H1 (cell line): Measurements from ENCODE around the gene STEAP3. TPM values are rescaled to one million over a fixed set of nuclear protein-coding genes. Genes with fewer than 3 reads are reported as not detected.

ENCODE experiments used
- CTCF ChIA-PET: fragments of 300-600 bp; sonication (Branson Sonifier 250); formaldehyde crosslinking; loops from one replicate; lab custom pipeline; 2021; ENCODE audit not compliant: partially characterized antibody; lab: Charles Lee
- POLR2A ChIA-PET: fragments of 300-600 bp; sonication (Branson Sonifier 250); formaldehyde crosslinking; loops from one replicate; lab custom pipeline; 2021; ENCODE audit warnings: inconsistent platforms; ENCODE audit not compliant: partially characterized antibody; lab: Charles Lee
- DNase-seq, 2 experiments: peaks; one replicate each; pipeline versions ENCODE4 v3.0.0 to v3.0.0-alpha.2; 2010 to 2022; ENCODE audit warnings: low spot score in 2 of 2, low read depth in 1 of 2, mixed read lengths in 1 of 2
- FAIRE-seq: peaks from 2 replicates; lab custom pipeline; 2011; peaks lifted over from hg19 to GRCh38; lab: Jason Lieb, UNC
- H2AFZ ChIP-seq: 2 replicates; pipeline ENCODE4 v1.8.1; 2012; ENCODE audit warnings: low read length, inconsistent platforms
- H2AK5ac ChIP-seq: 2 replicates; pipeline ENCODE4 v1.6.1; 2013; ENCODE audit warnings: low read depth, low read length
- H2BK120ac ChIP-seq: replicated peaks from 2 replicates; pipeline ENCODE3; 2013; ENCODE audit warnings: low read depth, low read length, inconsistent platforms
- H2BK12ac ChIP-seq: 2 replicates; pipeline ENCODE4 v1.6.1; 2013; ENCODE audit warnings: low read depth, low read length
- H2BK15ac ChIP-seq: 2 replicates; pipeline ENCODE4 v1.6.1; 2013; ENCODE audit warnings: low read length
- H2BK20ac ChIP-seq: 2 replicates; pipeline ENCODE4 v1.6.1; 2013; ENCODE audit warnings: low read length
- H2BK5ac ChIP-seq: 2 replicates; pipeline ENCODE4 v1.6.1; 2013; ENCODE audit warnings: low read depth, low read length
- H3K14ac ChIP-seq: 2 replicates; pipeline ENCODE4 v1.6.1; 2013; ENCODE audit warnings: inconsistent platforms; ENCODE audit not compliant: insufficient read length
- H3K18ac ChIP-seq: 2 replicates; pipeline ENCODE4 v1.6.1; 2013; ENCODE audit warnings: low read length; ENCODE audit errors: extremely low read depth
- H3K23ac ChIP-seq: 2 replicates; pipeline ENCODE4 v1.6.1; 2013; ENCODE audit warnings: inconsistent platforms; ENCODE audit not compliant: insufficient read length
- H3K23me2 ChIP-seq: 2 replicates; pipeline ENCODE4 v1.6.1; 2013; ENCODE audit warnings: low read depth, low read length
- H3K27ac ChIP-seq: 2 replicates; pipeline ENCODE4 v1.6.1; 2011; ENCODE audit warnings: low read depth, low read length, inconsistent platforms
- H3K27me3 ChIP-seq, 4 experiments: replicated peaks in 1 of 4; 1 replicate in 1 of 4; 2 replicates in 3 of 4; pipeline versions ENCODE4 v1.6.1 to v1.8.1; 2011 to 2013; ENCODE audit warnings: low read length in 3 of 4, mild to moderate bottlenecking in 3 of 4, inconsistent platforms in 2 of 4, mixed read lengths in 2 of 4, moderate library complexity in 1 of 4; ENCODE audit not compliant: control insufficient read depth in 3 of 4, insufficient read depth in 3 of 4; ENCODE audit errors: extremely low read depth in 1 of 4
- H3K36me3 ChIP-seq, 4 experiments: 2 replicates each; pipeline versions ENCODE4 v1.6.1 to v1.8.1; 2011 to 2013; ENCODE audit warnings: mild to moderate bottlenecking in 4 of 4, low read length in 3 of 4, moderate library complexity in 2 of 4, control low read depth in 1 of 4, inconsistent platforms in 1 of 4; ENCODE audit not compliant: insufficient read depth in 4 of 4, control insufficient read depth in 2 of 4
- H3K4ac ChIP-seq: replicated peaks from 2 replicates; pipeline ENCODE3; 2013; ENCODE audit warnings: low read length, low read depth, mixed read lengths, inconsistent platforms; ENCODE audit not compliant: insufficient read length
- H3K4me1 ChIP-seq, 4 experiments: replicated peaks in 1 of 4; 1 replicate in 1 of 4; 2 replicates in 3 of 4; pipeline versions ENCODE4 v1.6.1 to v1.8.1; 2011 to 2013; ENCODE audit warnings: low read length in 3 of 4, inconsistent platforms in 2 of 4, mixed read lengths in 1 of 4; ENCODE audit not compliant: insufficient read depth in 4 of 4, control insufficient read depth in 3 of 4
- H3K4me2 ChIP-seq, 2 experiments: 2 replicates each; pipeline versions ENCODE4 v1.6.1 to v1.8.1; 2011 to 2013; ENCODE audit warnings: low read depth in 2 of 2, low read length in 2 of 2, control low read depth in 1 of 2, inconsistent platforms in 1 of 2, mild to moderate bottlenecking in 1 of 2; ENCODE audit not compliant: insufficient read depth in 1 of 2
- H3K4me3 ChIP-seq, 4 experiments: fragments of 200-600, 300-600 bp in 1 of 4; sonication (generic), shearing (Covaris generic), sonication (Bioruptor Twin) in 1 of 4; 2 replicates each; pipeline versions ENCODE4 v1.5.1 to v1.8.1; 2011 to 2016; ENCODE audit warnings: low read length in 4 of 4, low read depth in 3 of 4, control low read depth in 2 of 4, inconsistent platforms in 2 of 4, mild to moderate bottlenecking in 2 of 4, mixed read lengths in 1 of 4, moderate library complexity in 1 of 4; ENCODE audit not compliant: insufficient read depth in 2 of 4; ENCODE audit errors: extremely low read depth in 1 of 4
- H3K56ac ChIP-seq: replicated peaks from 2 replicates; pipeline ENCODE3; 2013; ENCODE audit warnings: low read depth, mild to moderate bottlenecking, mixed read lengths, low read length, inconsistent platforms; ENCODE audit not compliant: insufficient read length
- H3K79me1 ChIP-seq: 2 replicates; pipeline ENCODE4 v1.6.1; 2013; ENCODE audit warnings: low read depth, low read length, control low read depth
- H3K79me2 ChIP-seq, 2 experiments: 2 replicates each; pipeline versions ENCODE4 v1.6.1 to v1.8.1; 2012 to 2013; ENCODE audit warnings: low read length in 2 of 2, mild to moderate bottlenecking in 2 of 2, inconsistent platforms in 1 of 2; ENCODE audit not compliant: insufficient read depth in 2 of 2, control insufficient read depth in 1 of 2
- H3K9ac ChIP-seq, 4 experiments: replicated peaks in 1 of 4; 1 replicate in 1 of 4; 2 replicates in 3 of 4; pipeline versions ENCODE4 v1.6.1 to v1.8.1; 2011 to 2013; ENCODE audit warnings: low read depth in 3 of 4, low read length in 3 of 4, control low read depth in 2 of 4, mild to moderate bottlenecking in 2 of 4, moderate library complexity in 2 of 4, inconsistent platforms in 1 of 4; ENCODE audit errors: extremely low read depth in 1 of 4
- H3K9me3 ChIP-seq, 2 experiments: 2 replicates each; pipeline versions ENCODE4 v1.6.1 to v1.8.1; 2012 to 2013; ENCODE audit warnings: mild to moderate bottlenecking in 2 of 2, moderate library complexity in 2 of 2, control low read depth in 1 of 2, inconsistent platforms in 1 of 2, low read depth in 1 of 2, low read length in 1 of 2, mixed read lengths in 1 of 2; ENCODE audit not compliant: insufficient read depth in 2 of 2
- H4K20me1 ChIP-seq, 2 experiments: replicated peaks in 1 of 2; 2 replicates each; pipeline versions ENCODE3 to v1.8.1; 2011 to 2013; ENCODE audit warnings: inconsistent platforms in 2 of 2, low read length in 2 of 2, mild to moderate bottlenecking in 1 of 2; ENCODE audit not compliant: insufficient read depth in 2 of 2, control insufficient read depth in 1 of 2
- H4K5ac ChIP-seq: 2 replicates; pipeline ENCODE4 v1.6.1; 2013; ENCODE audit warnings: low read length, low read depth, mixed read lengths, inconsistent platforms; ENCODE audit not compliant: insufficient read length
- H4K8ac ChIP-seq: 2 replicates; pipeline ENCODE4 v1.8.0; 2013; ENCODE audit warnings: mild to moderate bottlenecking, moderate library complexity, low read length, inconsistent platforms; ENCODE audit not compliant: insufficient read depth; ENCODE audit errors: extremely low read depth
- H4K91ac ChIP-seq: replicated peaks from 2 replicates; pipeline ENCODE3; 2013; ENCODE audit warnings: low read length, mixed read lengths, inconsistent platforms; ENCODE audit not compliant: insufficient read length
- ASH2L ChIP-seq: fragments of 200-600, 300-600 bp; sonication (generic); IDR thresholded peaks from one replicate; pipeline ENCODE4 v1.7.1; 2017; ENCODE audit warnings: low read length
- ATF3 ChIP-seq: IDR thresholded peaks from 2 replicates; pipeline ENCODE4 v1.6.1; 2011; ENCODE audit warnings: low read depth, mild to moderate bottlenecking, low read length; ENCODE audit not compliant: insufficient read depth
- BCL11A ChIP-seq, 2 experiments: IDR thresholded peaks; one replicate each; pipeline ENCODE4 v1.6.1; 2011; ENCODE audit warnings: low read depth in 2 of 2, low read length in 2 of 2, mild to moderate bottlenecking in 2 of 2
- CREB1 ChIP-seq: IDR thresholded peaks from 2 replicates; pipeline ENCODE4 v1.6.1; 2012; ENCODE audit warnings: inconsistent platforms
- GABPA ChIP-seq: IDR thresholded peaks from 2 replicates; pipeline ENCODE4 v1.6.1; 2011; ENCODE audit warnings: mild to moderate bottlenecking, low read length, moderate library complexity, borderline replicate concordance; ENCODE audit not compliant: insufficient read depth
- JUN ChIP-seq: IDR thresholded peaks from 2 replicates; pipeline ENCODE4 v1.6.1; 2011; ENCODE audit warnings: low read depth, mild to moderate bottlenecking, improper control_type of control experiment, low read length
- MAFK ChIP-seq: IDR thresholded peaks from 2 replicates; pipeline ENCODE4 v1.6.1; 2012; ENCODE audit warnings: low read depth, mild to moderate bottlenecking, improper control_type of control experiment, low read length
- NANOG ChIP-seq: IDR thresholded peaks from 2 replicates; pipeline ENCODE4 v1.6.1; 2011; ENCODE audit warnings: low read length, low read depth, mild to moderate bottlenecking, inconsistent platforms; ENCODE audit not compliant: insufficient read depth, poor library complexity, severe bottlenecking
- SUZ12 ChIP-seq: fragments of 200-600 bp; sonication (generic); IDR thresholded peaks from 2 replicates; pipeline ENCODE4 v1.6.1; 2012; ENCODE audit warnings: mild to moderate bottlenecking, inconsistent platforms, low read length, moderate library complexity, mixed read lengths
- WGBS, 2 experiments: shearing (Covaris generic) in 1 of 2; methylation state at CpG; one replicate each; pipeline versions ENCODE4 v1.1.6 to v1.1.7; 2013 to 2015; ENCODE audit warnings: low lambda C conversion rate in 2 of 2, mixed read lengths in 2 of 2, inconsistent platforms in 1 of 2, low coverage in 1 of 2, missing lambda C conversion rate in 1 of 2; ENCODE audit not compliant: insufficient replicate concordance in 2 of 2, insufficient coverage in 1 of 2, insufficient read length in 1 of 2; ENCODE audit errors: extremely low coverage in 1 of 2, missing lambda C conversion rate in 1 of 2; 5-methylcytosine and 5-hydroxymethylcytosine counted together
- polyA plus RNA-seq, 7 experiments: library from polyadenylated mRNA; depleted of rRNA in 3 of 7; stranded (reverse) in 5 of 7; unstranded in 2 of 7; fragments of >200 nt in 5 of 7; fragments of 200-250 nt in 2 of 7; gene quantifications; 1 replicate in 5 of 7; 2 replicates in 1 of 7; 4 replicates in 1 of 7; pipeline versions ENCODE4 v1.2.1 to v1.2.3, GENCODE V29; 2011 to 2013; ENCODE audit warnings: missing spikeins in 2 of 7, mixed read lengths in 2 of 7
- total RNA-seq: library from RNA; stranded (reverse); fragmentation: NEBNext Ultra II Directional; extraction: Animal tissue kit (Norgen Biotek cat#: 25700); gene quantifications from 2 replicates; pipeline ENCODE4 v1.2.1, GENCODE V29; 2021

STEAP3 gene
- total and polyA plus RNA-seq, 2 of the 8 experiments (the other 6 are each of a cell fraction or from before 2014, with no cell fraction given) = 21.7 to 27.9 TPM

- no peak overlapping the region for H4K91ac ChIP-seq
- no peaks in the 10 kb centered on the region for H3K27me3 ChIP-seq
- H3K23me2 ChIP-seq = no peaks in the 10 kb centered on the region
- H4K8ac ChIP-seq = no peak overlapping the region
- H2BK15ac ChIP-seq = no peak overlapping the region
- no peak overlapping the region for H2BK20ac ChIP-seq
- H2BK120ac ChIP-seq = no peak overlapping the region
- 79% methylated on average over 6 of the region's 6 CpGs; no CpG with 5 or more reads in 1 of the 2 experiments for WGBS, 2 experiments
- no peak overlapping the region for H3K23ac ChIP-seq
- H3K9ac ChIP-seq = no peak overlapping the region
- no peak overlapping the region for H3K4me2 ChIP-seq
- no peak overlapping the region for H2BK5ac ChIP-seq
- no peak overlapping the region for H2BK12ac ChIP-seq
- H2AK5ac ChIP-seq = no peak overlapping the region
- no peak overlapping the region for H3K56ac ChIP-seq
- no peak overlapping the region for H3K4ac ChIP-seq
- H3K18ac ChIP-seq = no peak overlapping the region
- FAIRE-seq = no peak
- no peak overlapping the region for H3K14ac ChIP-seq
- H4K5ac ChIP-seq = no peak overlapping the region
- CTCF ChIA-PET = interaction anchor here (0.8 to 5.3 kb wide), 22 partner anchors 11 to 293 kb away, joined by 3 to 59 read pairs (median 8); partner anchors contain the start of genes C1QL2 and MARCO
- no peaks in the 10 kb centered on the region; a peak in 1 of 7 replicates for H3K4me1 ChIP-seq
- TF ChIP-seq JUN (no peak), ATF3 (no peak), ASH2L (no peak), CREB1 (no peak), BCL11A (IDR thresholded peaks at IDR 0.05; ENCODE audit: low read depth in 2 of 2, low read length in 2 of 2) (no peak), MAFK (no peak), SUZ12 (no peak), NANOG (no peak), GABPA (no peak)
- no peak overlapping the region for H3K4me3 ChIP-seq
- no peak for DNase-seq
- H3K79me2 ChIP-seq = no peaks in the 10 kb centered on the region
- H3K36me3 ChIP-seq = no peaks in the 10 kb centered on the region
- H3K9me3 ChIP-seq = no peaks in the 10 kb centered on the region; a peak in 1 of 4 replicates
- H3K27ac ChIP-seq = no peak overlapping the region
- H3K79me1 ChIP-seq = no peaks in the 10 kb centered on the region
- H2AFZ ChIP-seq = no peak overlapping the region
- H4K20me1 ChIP-seq = no peaks in the 10 kb centered on the region
- POLR2A ChIA-PET = no interaction called here
These were observed 48.7 kb upstream of the STEAP3 start for GRCh38 chr2:119174993-119175347.
